K562 (cell line): ENCODE results near the gene NME8. TPM values are rescaled to one million over a fixed set of nuclear protein-coding genes. Genes with fewer than 3 reads are reported as not detected.

ENCODE experiments used
- DEAF1 ChIP-seq: fragments of 450-650 bp; formaldehyde crosslinking; IDR thresholded peaks from 2 replicates; pipeline ENCODE4 v1.4.0; 2020; ENCODE audit warnings: mild to moderate bottlenecking, moderate library complexity
- DNMT1 ChIP-seq: fragments of 450-650 bp; IDR thresholded peaks from 2 replicates; pipeline ENCODE4 v1.6.1; 2016; ENCODE audit warnings: antibody characterized with exemption, mild to moderate bottlenecking
- KLF6 ChIP-seq: fragments of 250-450 bp; sonication (Bioruptor Pico); IDR thresholded peaks from 2 replicates; pipeline ENCODE4 v1.4.0; 2020; ENCODE audit warnings: mild to moderate bottlenecking, moderate library complexity, borderline replicate concordance
- polyA plus RNA-seq, 8 experiments: library from polyadenylated mRNA; depleted of rRNA in 4 of 8; stranded (reverse) in 5 of 8; unstranded in 3 of 8; fragments of >200 nt; fragmentation: Nextera tagmentation in 2 of 8; fragmentation: Illumina TruSeq in 1 of 8; extraction: Ambion mirVana in 2 of 8; extraction: Trizol in 1 of 8; gene quantifications; 2 replicates each; pipeline versions ENCODE4 v1.2.1 to v1.2.3, GENCODE V29; 2011 to 2014; ENCODE audit warnings: inconsistent platforms in 1 of 8, missing spikeins in 1 of 8
- total RNA-seq, 7 experiments: library from RNA; depleted of rRNA in 6 of 7; stranded (reverse); fragments of >200 nt in 6 of 7; fragmentation: Illumina TruSeq in 2 of 7; extraction: Trizol in 2 of 7; gene quantifications; 2 replicates each; pipeline versions ENCODE4 v1.2.1 to v1.2.3, GENCODE V29; 2011 to 2021; ENCODE audit warnings: low replicate concordance in 1 of 7
- TF ChIP-seq, protein P1 (sequence below): sonication (generic); formaldehyde crosslinking; IDR thresholded peaks from 2 replicates; pipeline ENCODE4 v1.8.0; 2022; ENCODE audit warnings: mild to moderate bottlenecking, missing genetic modification reagents
- TF ChIP-seq, protein P2 (sequence below): fragments of 150-350 bp; conservative IDR thresholded peaks from 2 replicates; pipeline ENCODE4 v1.6.1; 2014; ENCODE audit warnings: low read length

NME8 gene
- total and polyA plus RNA-seq, 9 of the 15 experiments (the other 6 are each of a cell fraction or from before 2014, with no cell fraction given): not detected

DNA sequence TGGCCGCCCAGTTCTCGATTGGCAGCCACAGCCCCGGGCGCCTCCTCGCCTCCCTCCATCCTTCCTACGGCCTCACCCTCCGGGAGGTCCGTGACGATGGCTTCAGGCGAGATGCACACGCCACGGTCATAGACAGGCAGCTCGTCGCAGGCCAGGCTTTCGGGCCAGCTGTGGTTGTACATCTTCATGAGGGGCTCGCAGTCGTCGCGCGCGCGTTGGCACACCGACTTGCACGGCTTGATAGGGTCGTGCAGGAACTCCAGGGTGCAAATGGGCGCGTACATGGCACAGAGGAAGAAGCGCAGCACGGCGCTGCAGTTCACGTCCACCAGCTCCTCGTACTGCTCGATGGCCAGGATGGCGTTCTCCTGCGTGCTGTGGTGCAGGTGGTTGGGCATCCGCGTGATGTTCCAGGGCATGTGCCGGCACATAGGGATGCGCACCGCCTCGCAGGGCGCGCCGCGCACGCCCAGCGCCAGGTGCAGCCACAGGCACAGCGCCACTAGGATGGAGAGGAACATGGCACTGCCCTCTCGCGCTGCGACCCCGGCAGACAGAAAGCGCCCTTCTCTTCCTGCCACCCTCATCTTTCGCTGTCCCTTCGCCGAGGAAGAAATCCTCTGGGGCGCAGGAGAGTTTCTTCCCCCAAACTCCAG is 67.7 kb downstream of the NME8 start (continued):
- TF ChIP-seq, protein P1, sequence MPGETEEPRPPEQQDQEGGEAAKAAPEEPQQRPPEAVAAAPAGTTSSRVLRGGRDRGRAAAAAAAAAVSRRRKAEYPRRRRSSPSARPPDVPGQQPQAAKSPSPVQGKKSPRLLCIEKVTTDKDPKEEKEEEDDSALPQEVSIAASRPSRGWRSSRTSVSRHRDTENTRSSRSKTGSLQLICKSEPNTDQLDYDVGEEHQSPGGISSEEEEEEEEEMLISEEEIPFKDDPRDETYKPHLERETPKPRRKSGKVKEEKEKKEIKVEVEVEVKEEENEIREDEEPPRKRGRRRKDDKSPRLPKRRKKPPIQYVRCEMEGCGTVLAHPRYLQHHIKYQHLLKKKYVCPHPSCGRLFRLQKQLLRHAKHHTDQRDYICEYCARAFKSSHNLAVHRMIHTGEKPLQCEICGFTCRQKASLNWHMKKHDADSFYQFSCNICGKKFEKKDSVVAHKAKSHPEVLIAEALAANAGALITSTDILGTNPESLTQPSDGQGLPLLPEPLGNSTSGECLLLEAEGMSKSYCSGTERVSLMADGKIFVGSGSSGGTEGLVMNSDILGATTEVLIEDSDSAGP: no peak
- TF ChIP-seq KLF6 (CRISPR knock-in tag) (no peak), DEAF1 (no peak), DNMT1 (no peak)
- TF ChIP-seq, protein P2, sequence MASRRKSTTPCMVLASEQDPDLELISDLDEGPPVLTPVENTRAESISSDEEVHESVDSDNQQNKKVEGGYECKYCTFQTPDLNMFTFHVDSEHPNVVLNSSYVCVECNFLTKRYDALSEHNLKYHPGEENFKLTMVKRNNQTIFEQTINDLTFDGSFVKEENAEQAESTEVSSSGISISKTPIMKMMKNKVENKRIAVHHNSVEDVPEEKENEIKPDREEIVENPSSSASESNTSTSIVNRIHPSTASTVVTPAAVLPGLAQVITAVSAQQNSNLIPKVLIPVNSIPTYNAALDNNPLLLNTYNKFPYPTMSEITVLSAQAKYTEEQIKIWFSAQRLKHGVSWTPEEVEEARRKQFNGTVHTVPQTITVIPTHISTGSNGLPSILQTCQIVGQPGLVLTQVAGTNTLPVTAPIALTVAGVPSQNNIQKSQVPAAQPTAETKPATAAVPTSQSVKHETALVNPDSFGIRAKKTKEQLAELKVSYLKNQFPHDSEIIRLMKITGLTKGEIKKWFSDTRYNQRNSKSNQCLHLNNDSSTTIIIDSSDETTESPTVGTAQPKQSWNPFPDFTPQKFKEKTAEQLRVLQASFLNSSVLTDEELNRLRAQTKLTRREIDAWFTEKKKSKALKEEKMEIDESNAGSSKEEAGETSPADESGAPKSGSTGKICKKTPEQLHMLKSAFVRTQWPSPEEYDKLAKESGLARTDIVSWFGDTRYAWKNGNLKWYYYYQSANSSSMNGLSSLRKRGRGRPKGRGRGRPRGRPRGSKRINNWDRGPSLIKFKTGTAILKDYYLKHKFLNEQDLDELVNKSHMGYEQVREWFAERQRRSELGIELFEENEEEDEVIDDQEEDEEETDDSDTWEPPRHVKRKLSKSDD: no peak
